Hepatocyte (in vitro differentiated cells): ENCODE data around the gene SOD2.

Source experiments
- CTCF ChIP-seq: fragments of 200-600 bp; sonication (generic); IDR thresholded peaks from 2 replicates; pipeline ENCODE4 v1.5.1; 2016; ENCODE audit warnings: antibody characterized with exemption, mild to moderate bottlenecking; ENCODE audit not compliant: poor library complexity
- EZH2 ChIP-seq: fragments of 200-600 bp; sonication (generic); IDR thresholded peaks from 2 replicates; pipeline ENCODE4 v1.6.1; 2016; ENCODE audit warnings: antibody characterized with exemption, mild to moderate bottlenecking, borderline replicate concordance

GRCh38 chr6:159646733-159647132 lies 46.3 kb downstream of the SOD2 start:
- no peak for TF ChIP-seq EZH2
- no peak for TF ChIP-seq CTCF
